NCI-H2171 treated with DMSO at 0.1 percent for 48 hours (cell line): ENCODE data around the gene APAF1.

Experiments
- DNase-seq: peaks from one replicate; lab custom pipeline; 2025; lab: John Stamatoyannopoulos, UW

APAF1 gene

GRCh38 chr12:98660521-98660920 lies 15.4 kb downstream of the APAF1 start:
- no peak for DNase-seq

GRCh38 chr12:98669751-98670150 lies 24.7 kb downstream of the APAF1 start:
- no peak for DNase-seq

GRCh38 chr12:98671459-98671858 lies 26.4 kb downstream of the APAF1 start:
- DNase-seq: no peak

GRCh38 chr12:98674841-98675240 lies 29.8 kb downstream of the APAF1 start:
- DNase-seq: no peak

GRCh38 chr12:98678236-98678945 lies 33.3 kb downstream of the APAF1 start:
- DNase-seq: no peak

GRCh38 chr12:98678946-98679610 lies 34.0 kb downstream of the APAF1 start:
- no peak for DNase-seq

GRCh38 chr12:98679611-98680005 lies 34.5 kb downstream of the APAF1 start:
- no peak for DNase-seq

- DNase-seq: no peak
These were observed 39.1 kb downstream of the APAF1 start for GRCh38 chr12:98684199-98684598.

- DNase-seq: no peak
These were observed 41.5 kb downstream of the APAF1 start for GRCh38 chr12:98686603-98687002.

GRCh38 chr12:98691351-98691750 lies 46.3 kb downstream of the APAF1 start:
- no peak for DNase-seq

- DNase-seq: no peak
These were observed 51.1 kb downstream of the APAF1 start for GRCh38 chr12:98696036-98696646.

GRCh38 chr12:98697209-98697608 lies 52.1 kb downstream of the APAF1 start:
- DNase-seq: no peak

- peak; percentile 59 for DNase-seq
These were observed 53.7 kb downstream of the APAF1 start for GRCh38 chr12:98698603-98699463.

GRCh38 chr12:98699586-98699985 lies 54.5 kb downstream of the APAF1 start:
- no peak for DNase-seq

- DNase-seq: no peak
These were observed 56.1 kb downstream of the APAF1 start for GRCh38 chr12:98701166-98701565.

- DNase-seq: no peak
These were observed 63.9 kb downstream of the APAF1 start for GRCh38 chr12:98709022-98709421.

- DNase-seq: no peak
These were observed 69.3 kb downstream of the APAF1 start for GRCh38 chr12:98714426-98714825.

GRCh38 chr12:98719515-98720504 lies 74.7 kb downstream of the APAF1 start:
- DNase-seq: no peak

- DNase-seq: no peak
These were observed 76.2 kb downstream of the APAF1 start for GRCh38 chr12:98721204-98721702.

- no peak for DNase-seq
These were observed 79.5 kb downstream of the APAF1 start for GRCh38 chr12:98724384-98725155.
